HG03342 (cell line): ENCODE measurements around the gene CDC42EP5.
"Not testable (repeated sequence)": the region's sequence is repeated elsewhere in the genome, so short reads cannot be mapped to it uniquely, and the experiment has no call there.

Experiments used
- ATAC-seq: cut with Tn5 transposase; IDR thresholded peaks from one replicate; pipeline ENCODE4 v1.9.1; 2021; ENCODE audit warnings: mild to moderate bottlenecking, moderate library complexity; ENCODE audit not compliant: unreplicated experiment

Gene CDC42EP5

DNA sequence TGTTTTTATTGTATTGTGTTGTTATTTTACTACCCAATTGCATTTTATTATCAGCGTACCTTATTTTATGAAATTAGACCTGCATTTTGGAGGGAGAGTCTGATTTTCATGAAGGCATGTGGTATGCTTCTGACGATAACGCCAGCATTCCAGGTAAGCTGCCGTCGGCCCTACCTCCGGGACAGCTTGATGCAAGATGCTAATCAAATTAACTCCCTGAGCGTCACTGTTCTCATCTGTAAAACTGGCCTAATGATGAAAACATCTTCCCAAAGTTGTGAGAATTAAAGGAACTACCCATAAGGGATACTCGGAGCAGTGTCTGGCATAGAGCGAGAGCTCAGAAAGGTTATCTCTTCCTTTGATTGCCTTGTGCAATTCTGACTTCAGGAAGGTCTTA, 16.7 kb upstream of the CDC42EP5 start:
- ATAC-seq = no peak

DNA sequence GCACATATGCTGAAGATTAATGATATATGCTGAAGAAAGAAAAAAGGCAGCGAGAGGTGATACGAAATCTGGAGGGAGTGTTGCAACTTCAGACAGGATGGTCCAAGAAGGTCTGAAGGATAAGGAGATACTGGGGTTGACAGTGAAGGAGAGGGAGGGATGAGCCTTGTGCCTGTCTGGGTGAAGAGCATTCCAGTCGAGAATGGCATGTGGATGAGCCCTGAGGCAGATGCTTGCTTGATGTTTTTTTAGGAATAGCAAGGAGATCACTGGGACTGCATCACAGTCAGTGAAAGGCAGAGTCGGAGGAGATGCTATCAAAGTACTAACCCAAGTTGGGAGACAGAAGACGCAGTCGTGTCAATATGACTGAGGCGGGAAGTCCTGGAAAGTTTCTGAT, 16.2 kb upstream of the CDC42EP5 start:
- ATAC-seq = no peak

DNA sequence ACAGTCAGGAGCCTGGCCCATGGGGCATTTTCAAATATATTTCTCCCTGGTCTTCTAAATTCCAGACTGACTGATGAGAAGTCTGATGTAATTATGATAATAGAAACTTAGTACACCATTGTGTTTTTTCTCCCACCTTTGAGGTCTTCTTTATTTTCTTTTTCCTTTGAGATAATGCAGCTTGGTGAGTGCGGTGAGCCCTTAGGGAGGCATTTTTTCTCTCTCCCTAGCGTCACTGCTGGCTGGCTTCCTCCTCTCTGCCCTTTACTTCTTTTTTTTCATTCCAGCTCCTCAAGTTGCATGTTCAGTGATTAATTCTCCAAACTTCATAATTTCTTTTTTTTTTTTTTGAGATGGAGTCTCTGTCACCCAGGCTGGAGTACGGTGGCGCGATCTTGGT, 12.8 kb upstream of the CDC42EP5 start:
- no peak for ATAC-seq

DNA sequence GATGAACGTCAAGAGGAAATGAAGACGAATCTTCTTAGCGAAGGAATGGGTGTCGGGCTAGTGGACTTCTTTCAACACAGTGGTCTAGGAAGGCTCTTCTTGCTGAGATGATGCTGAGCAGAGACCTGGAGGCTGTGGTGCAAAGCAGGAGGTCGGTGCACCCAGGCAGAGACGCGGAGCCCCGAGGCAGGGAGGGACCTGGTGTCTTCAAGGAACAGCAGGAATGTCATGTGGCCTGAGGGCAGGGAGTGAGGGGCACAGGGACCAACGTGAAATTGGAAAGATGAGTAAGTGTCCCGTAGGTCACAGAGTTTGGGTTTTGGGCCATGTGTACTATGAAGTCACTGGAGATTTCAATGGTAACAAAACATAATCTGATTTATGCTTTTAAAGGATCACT, 11.4 kb upstream of the CDC42EP5 start:
- no peak for ATAC-seq

DNA sequence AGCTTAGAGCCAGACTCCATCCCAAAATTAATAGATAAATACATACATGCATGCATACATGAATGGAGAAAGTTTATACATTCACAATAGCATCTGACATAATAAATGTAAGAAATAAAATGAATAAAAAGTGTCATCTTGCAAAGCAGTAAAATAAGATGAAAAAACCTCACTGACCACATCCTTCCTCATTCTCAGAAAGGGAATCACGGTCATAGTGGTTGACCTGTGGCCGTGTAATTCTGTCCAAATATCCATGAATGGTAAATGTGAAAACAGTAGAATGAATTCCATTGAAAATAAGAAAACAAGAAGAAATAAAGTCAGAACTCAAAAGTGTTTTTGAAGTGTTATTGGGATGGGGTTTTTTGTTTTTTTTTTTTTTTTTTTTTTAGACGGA, 9.8 kb upstream of the CDC42EP5 start:
- ATAC-seq = no peak

DNA sequence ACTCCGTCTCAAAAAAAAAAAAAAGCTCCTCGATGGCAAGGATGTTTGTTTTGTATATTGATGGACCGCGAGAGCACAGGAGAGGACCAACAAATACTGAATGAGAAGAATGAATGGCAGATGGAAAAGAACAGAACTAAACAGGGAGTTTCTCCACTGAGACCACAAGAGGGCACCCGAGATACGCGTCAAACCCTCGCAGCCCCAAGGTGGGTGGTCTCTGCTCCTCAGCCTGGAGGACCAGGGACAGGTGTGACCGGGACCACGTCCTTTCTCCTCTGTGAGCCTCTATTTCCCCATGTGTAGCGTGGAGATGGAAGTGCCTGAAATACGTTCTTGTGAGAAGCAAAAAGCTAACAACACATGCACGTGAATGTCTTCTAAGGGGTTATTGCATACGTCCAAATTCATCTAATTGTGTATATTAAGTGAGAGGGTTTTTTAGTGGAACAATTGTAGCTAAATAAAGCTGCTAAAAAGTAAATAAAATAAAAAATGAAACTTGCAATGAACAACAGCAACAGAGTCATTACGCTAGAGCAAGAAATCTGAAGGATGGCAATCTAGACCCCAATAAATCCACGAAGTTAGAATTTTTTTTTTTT, 8.3 kb upstream of the CDC42EP5 start:
- no peak for ATAC-seq

DNA sequence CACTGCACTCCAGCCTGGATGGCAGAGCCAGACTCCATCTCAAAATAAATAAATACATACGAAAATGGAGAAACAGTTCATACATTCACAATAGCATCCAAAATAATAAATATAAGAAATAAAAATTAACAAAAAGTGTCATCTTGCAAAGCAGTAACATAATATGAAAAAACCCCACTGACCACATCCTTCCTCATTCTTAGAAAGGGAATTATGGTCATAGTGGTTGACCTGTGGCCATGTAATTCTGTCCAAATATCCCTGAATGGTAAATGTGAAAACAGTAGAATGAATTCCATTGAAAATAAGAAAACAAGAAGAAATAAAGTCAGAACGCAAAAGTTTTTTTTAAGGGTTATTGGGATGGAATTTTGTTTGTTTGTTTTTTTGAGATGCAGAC, 7.0 kb upstream of the CDC42EP5 start:
- ATAC-seq = no peak

DNA sequence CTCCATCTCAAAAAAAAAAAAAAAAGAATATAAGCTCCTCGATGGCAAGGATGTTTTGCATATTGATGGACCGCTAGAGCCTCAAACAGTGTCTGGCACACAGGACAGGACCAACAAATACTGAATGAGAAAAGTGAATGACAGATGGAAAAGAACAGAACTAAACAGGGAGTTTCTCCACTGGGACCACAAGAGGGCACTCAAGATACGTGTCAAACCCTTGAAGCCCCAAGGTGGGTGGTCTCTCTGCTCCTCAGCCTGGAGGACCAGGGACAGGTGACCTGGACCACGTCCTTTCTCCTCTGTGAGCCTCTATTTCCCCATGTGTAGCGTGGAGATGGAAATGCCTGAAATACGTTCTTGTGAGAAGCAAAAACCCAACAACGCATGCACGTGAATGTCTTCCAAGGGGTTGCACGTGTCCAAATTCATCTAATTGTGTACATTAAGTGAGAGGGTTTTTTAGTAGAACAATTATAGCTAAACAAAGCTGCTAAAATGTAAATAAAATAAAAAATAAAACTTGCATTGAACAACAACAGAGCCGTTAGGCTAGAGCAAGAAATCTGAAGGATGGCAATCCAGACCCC, 5.7 kb upstream of the CDC42EP5 start:
- ATAC-seq = no peak

DNA sequence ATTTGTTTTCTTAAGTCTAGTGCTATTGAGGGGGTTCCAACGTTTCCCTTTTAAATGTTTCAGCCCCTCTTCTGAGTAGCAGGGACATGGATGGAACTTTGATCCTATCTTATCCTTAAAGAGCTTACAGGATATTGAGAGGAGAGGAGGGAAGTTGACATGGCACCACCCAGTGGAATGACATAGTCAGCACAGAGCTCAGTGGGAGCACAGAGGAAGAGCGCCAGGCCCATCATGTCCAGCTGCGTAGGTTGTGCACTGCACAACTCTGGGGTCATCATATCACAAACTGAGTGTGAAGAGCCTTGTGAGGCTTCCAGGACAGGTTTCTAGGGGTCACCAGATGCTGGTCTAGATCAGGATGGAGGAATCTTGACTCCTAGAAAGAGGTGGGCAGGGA, 4.6 kb upstream of the CDC42EP5 start:
- no peak for ATAC-seq

DNA sequence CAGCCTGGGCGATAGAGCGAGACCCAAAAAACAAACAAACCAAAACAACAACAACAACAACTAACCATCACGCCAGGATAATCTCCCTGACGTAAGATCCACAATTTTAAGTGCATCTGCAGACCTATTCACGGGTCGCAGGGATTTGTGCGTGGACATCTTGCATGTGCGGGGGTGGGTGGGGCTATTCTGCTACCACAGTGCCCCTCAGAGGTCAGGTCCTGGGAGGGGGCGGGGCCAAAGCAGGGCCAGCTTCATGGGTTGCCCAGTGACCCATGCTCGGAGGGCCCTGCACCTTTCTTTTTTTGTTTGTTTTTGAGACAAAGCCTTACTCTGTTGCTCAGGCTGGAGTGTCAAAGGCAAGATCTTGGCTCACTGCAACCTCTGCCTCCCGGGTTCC, 2.6 kb upstream of the CDC42EP5 start:
- ATAC-seq = no peak

DNA sequence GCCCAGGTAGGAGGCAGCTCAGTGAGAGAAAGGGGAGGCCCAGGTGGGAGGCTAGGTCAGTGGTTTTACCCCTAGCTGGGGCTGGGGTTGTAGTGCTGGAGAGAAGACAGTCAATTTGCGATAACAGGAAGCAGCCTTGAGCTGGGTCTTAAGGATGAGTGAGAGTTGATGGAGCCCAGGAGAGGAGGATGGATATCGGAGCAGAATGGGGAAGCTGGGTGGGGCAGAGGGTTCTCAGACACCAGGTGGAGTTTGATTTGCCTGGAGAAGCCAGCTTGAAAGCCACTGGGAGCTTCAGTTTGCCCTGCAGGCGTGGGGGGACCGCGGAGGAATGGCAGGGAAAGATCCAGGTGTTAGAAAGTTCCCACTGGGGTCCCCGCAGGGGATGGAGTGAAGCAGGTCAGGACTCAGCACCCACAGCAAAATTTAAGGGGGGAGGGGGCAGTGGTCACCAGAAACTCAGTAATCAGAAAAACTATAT, 836 bp upstream of the CDC42EP5 start:
- no peak for ATAC-seq

DNA sequence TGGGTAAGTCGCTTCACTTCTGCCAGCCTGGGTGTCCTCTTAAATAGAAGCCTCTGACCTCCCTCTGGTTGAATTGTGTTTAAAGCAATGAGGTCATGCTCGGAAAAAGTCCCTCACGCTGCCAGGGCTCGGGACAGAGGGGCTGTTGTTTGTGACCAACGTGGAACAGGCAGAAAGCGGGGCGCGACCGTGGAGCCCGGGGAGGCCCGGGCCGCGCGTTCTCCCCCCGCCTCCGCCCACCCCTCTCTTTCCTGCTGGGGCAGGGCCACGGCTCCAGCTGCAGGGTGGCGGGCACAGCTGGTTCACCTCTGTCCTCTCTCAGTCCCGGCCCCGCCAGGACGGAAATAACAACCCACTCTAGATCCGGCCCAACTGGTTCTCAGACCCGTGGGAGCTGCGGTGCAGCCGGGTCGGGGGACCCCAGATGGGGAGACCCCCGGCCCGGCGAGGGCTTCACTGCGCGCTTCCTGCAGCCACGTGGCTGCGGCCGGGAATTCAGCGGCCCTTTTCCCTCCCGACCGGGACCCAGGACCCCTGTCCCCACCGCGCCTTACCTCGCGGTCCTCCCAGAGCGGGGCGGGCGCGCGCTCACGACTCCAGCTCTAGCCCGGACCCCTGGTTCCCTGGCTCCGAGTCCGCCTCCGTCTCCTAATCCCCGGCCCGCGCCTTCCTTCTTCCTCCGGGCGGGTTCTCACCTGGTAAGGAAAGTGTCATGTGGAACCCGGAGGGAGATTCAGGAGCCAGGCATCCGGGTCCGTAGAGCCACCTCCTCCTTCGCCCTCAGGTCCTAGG, 1.9 kb downstream of the CDC42EP5 start:
- no peak for ATAC-seq

DNA sequence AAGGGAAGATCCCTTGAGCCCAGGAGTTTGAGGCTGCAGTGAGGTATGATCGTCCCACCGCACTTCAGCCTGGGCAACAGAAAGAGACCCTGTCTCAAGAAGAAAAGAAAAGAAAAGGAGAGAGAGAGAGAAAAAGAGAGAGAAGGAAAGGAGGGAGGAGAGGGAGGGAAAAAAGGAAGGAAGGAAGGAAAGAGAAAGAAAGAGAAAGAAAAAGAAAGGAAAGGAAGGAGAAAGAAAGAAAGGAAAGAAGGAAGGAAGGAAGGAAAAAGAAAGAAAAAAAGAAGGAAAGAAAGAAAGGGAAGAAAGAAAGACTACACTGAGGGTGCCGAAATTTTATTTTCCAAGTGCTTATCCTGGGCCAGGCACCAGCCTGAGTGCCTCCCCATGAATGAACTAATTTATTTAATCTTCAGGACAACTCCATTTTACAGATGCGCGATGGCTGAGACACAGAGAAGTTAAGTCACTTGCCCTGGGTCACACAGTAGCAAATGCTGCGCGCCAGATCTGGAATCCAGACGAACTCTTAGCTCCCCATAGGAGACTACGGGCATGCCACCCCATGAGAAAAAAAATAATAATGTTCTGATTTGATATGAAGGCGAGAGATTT, 2.7 kb downstream of the CDC42EP5 start:
- ATAC-seq = no peak

DNA sequence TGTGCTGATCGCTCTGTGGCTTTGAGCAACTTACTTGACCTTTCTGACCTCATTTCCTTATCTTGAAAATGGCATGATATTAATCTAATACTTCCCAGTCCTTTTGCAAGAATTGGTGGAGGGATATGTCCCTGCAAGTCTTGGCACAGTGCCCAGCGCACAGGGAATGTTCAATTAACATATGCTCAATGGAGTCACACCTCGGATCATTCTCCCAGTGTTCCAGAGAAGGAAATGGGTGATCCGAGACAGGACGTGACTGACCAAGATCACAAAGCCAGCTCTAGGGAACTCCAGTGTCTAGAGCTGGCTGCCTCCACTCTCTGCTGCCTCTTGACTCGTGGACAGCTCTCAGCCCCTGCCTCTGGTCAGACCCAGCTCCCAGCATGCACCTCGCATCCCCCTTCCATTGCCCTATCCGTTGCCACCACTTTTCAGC, 3.6 kb downstream of the CDC42EP5 start:
- ATAC-seq = no peak

DNA sequence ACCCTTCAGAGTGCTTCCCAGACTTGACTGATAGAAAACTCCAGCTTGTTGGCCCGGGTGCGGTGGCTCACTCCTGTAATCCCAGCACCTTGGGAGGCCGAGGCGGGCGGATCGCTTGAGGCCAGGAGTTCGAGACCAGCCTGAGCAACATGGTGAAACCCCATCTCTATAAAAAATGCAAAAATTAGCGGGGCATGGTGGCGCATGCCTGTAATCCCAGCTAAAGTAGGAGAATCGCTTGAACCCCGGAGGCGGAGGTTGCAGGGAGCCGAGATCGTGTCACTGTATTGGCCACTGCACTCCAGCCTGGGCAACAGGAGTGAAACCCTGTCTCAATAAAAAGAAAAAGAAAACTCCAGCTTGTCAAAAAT, 7.0 kb downstream of the CDC42EP5 start:
- ATAC-seq = not testable (repeated sequence)

DNA sequence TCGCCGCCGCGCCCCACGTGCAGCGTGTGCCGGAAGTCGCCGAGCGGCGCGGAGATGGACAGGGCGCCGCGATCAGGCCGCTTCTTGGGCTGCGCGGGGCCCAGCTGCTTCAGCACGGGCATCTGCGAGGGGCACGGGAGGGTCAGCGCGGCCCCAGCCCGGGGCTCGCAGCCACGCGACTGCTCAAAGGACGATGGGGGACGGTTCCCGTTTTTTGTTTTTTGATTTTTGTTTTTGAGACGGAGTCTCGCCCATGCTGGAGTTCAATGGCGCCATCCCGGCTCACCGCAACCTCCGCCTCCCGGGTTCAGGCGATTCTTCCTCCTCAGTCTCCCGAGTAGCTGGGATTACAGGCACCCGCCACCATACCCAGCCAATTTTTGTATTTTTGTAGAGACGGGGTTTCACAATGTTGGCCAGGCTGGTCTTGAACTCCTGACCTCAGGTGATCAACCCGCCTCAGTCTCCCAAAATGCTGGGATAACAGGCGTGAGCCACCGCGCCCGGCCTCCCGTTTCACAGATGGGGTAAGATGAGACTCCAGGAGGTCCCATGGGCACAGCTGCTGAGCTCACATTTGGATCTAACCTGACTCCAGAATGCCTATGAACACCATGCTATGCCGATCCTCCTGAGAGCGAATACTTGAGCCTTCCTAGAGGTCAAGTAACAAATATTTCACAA, 7.5 kb downstream of the CDC42EP5 start:
- no peak for ATAC-seq

DNA sequence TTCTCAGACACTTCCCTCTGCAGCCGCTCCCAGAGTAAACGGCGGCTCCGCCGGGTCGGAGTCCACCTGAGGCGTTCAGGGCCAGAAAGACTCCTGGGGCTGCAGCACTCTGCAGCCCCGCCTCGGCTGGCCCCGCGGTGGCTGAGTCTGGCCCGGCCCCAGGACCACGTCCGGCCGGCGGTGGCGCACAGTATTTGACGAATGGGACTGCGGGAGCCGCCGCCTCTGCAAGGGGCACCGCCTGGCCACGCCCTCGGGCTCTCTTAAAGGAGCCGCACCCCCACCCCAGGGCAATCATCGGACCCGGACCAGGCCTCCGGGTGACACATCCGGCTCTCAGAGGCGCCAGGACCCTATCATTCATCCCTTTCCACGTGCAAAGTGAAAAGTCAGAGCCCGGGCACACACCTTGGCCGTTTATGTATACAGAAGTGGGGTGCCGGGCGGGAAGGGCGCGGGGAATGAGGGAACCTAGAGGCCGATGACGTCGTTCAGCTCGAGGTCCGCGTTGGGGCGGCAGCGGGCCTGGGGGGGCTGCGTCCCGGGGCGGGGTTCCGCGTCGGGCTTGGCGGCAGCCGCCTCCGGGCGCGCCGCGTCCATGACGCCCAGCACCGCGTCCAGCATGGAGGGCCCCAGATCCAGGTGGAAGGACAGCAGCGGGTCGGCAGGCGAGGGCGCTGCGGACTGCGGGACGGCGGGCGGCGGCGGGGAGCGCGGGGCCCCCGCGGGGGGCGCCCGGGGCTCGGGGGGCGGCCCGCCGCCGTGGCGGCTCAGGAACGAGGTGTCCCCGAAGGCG, 8.3 kb downstream of the CDC42EP5 start:
- ATAC-seq = peak; percentile 39

DNA sequence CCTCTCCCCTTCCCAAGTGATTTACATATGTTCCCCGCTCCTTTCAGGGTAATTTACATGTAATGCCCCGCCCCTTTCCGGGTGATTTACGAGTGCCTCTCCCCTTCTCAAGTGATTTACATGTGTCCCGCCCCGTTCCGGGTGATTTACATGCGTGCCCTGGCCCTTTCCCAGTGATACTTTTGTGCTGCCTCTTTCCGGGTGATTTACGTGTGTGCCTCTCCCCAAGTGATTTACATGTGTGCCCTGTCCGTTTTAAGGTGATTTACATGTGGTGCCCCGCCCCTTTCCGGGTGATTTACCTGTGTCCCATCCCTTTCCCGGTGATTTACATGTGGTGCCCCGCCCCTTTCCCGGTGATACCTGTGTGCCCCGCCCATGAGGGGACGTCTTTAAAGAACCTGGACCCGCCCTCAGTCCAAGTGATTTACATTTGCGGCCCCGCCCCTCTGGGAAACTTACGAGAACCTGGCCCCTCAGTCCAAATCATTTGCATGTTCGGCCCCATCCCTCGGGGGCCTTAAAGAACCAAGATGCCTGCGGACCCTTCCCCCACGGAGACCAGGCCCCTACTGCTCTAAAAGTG, 9.0 kb downstream of the CDC42EP5 start:
- ATAC-seq = peak; percentile 43

DNA sequence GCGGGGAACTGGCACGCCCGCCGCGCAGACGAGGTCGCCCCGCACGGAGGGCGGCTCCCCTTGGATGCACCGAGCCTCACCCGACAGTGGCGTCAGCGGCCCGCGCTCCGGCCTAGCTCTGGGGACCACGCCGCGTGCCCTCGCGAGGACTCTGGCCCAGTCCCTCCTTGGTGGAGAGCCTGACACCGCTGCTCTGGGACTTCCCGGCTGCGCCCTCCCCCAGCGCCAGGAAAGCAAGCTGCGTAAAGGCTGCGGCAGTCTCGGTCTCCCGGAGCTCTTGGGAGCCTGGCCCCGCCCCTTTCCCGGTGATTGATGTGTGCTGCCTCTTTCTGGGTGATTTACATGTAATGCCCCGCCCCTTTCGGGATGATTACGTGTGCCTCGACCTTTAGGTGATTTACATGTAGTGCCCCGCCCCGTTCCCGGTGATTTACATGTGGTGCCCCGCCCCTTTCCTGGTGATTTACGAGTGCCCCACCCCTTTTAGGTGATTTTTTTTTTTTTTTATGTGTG, 9.5 kb downstream of the CDC42EP5 start, which contains the start of gene LENG9:
Gene LENG9 (minus strand): TSS at position 248 of the 513 bp plus-strand sequence. CDS start 252 bp downstream, outside the sequence.
- peak; percentile 58 for ATAC-seq
